ENCODE results near the gene FUT2.

FUT2 gene

GRCh38 chr19:48728911-48729664 is 33.3 kb downstream of the FUT2 start:
- DNase-seq (ENCODE audit: low spot score): no peak

- no peak for DNase-seq (ENCODE audit: low spot score)
Measured at GRCh38 chr19:48731452-48731851, 35.7 kb downstream of the FUT2 start.

- DNase-seq (ENCODE audit: low spot score): no peak
Measured at GRCh38 chr19:48734625-48735024, 38.9 kb downstream of the FUT2 start.

- no peak for DNase-seq (ENCODE audit: low spot score)
Measured at GRCh38 chr19:48735031-48735615, 39.4 kb downstream of the FUT2 start.

DNA sequence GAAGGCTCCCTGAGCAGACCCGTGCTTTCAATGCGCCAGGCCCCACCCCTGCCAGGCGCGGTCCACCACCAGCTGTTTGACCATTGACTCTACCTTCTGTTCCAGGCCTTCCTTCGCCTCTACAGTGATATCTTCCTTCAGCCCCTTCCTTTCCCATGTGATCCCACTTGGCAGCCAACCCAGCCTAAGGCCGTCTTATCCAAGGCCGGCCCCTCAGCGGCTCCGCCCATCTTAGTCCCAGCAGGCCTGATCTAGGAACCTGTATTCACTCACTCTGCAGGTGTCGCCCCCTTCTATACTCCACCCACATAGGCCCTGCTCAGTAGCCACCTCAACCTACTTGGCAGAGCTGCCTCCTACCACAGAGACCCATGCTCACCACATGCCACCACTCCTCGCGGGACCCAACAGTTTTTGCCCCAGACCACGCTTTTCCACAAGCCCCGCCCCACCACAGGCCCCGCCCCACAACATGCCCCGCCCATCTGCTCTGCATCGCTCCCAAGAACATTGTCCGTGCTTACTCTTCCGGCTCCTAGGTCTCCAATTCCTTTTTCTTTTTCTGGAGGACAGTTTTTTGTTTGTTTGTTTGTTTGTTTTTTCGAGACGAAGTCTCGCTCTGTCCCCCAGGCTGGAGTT is 41.7 kb downstream of the FUT2 start:
- no peak for DNase-seq (ENCODE audit: low spot score)

GRCh38 chr19:48738557-48739403 is 43.0 kb downstream of the FUT2 start:
- peak; percentile 93 for DNase-seq (ENCODE audit: low spot score)

DNA sequence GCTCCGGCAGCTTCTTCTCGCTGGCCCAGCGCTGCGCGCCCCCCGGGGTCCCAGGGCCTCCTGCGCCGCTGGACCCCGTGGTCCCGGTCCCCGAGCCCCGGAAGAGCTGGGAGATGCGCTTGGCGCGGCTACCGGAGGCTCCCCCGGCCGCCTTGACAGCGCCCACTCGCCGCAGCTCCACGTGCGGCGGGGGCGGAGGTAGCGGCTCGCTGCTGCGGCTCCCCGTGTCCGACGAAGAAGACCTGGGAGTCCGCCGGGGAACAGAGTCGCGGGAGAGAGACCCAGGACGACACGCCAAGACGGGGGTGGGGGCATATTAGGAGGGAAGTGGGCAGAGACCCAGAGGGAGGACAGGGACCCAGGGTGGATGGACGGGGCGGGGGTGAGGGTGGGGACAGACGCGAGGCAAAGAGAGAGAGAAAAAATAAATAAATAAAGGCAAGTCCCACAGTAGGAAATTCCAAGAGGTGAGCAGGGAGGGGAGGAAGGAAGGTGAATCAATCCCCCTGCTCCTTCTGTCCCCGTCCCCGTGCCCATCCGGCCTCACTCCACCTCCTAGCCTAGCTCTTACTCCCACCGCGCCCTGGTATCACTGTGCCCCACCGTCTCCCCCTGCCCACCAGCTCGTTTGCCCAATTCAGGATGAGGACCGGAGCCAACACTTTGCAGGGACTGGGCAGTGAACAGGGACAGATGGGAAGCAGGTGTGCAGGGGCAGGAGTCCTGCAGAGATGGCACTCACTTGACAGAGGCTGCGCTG is 43.8 kb downstream of the FUT2 start:
- DNase-seq (ENCODE audit: low spot score): no peak

GRCh38 chr19:48740164-48740972 is 44.6 kb downstream of the FUT2 start, which contains the start of gene RASIP1:
TSS of gene RASIP1 (minus strand) at chr19:48740610. CDS start at chr19:48740282, 328 bp downstream.
- no peak for DNase-seq (ENCODE audit: low spot score)

DNA sequence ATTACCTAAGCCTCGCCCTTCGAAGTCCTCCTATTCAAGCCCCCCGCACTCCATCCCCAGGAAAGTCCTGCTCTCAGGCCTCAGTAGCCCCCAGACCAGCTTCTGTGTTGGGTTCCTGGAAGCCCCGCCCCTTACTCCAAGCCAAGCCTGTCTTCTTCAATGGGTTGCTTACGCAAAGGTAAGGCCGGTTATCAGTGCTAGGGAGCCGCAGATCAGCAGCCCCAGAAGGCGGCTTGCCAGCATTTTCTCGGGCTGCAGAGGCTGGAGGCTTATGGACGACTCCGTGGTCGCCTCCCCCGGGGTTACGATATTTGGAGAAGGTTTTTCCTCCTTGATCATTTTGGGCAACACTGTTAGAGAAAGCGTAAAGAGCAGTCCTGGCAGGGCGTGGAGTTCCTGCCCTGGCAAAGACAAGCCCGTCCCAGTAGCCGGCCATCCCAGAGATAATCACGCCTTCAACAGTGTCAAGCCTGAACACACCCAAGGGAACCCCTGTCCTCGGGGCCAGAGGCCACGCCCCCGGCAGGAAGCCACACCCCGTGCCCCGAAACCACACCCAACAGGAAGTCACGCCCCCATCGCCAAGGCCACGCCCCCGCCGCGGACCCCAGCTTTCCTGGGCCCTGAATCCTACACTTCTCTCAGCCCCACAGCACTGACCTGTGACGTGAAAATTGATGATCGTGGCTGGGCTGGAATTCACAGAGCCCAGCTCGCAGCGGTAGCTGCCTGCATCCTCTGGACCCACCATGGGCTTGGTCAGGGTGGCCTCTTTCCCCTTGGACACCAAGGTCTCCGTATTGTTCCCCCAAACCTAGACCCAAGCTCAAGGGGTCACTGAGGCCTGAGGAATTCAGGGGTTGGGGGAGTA is 45.6 kb downstream of the FUT2 start:
- DNase-seq (ENCODE audit: low spot score): peak; percentile 42

DNA sequence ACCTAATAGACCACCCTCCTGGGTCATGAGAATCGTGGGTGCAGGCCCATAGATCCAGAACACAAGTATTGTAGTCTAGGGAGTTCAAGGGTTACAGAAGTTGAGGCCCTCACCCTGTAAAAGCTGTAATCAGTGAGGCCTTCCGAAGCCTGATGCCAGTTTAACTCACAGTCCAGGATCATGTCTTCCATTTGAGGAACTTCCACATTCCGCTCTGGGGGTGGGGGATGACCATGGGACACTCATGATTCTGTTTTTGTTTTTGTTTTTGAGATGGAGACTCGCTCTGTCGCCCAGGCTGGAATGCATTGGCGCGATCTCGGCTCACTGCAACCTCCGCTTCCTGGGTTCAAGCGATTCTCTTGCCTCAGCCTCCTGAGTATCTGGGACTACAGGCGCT is 46.3 kb downstream of the FUT2 start:
- no peak for DNase-seq (ENCODE audit: low spot score)

GRCh38 chr19:48745208-48745995 is 49.6 kb downstream of the FUT2 start:
- DNase-seq (ENCODE audit: low spot score): peak; percentile 78

GRCh38 chr19:48746110-48746509 is 50.3 kb downstream of the FUT2 start:
- no peak for DNase-seq (ENCODE audit: low spot score)

GRCh38 chr19:48746738-48747575 is 51.2 kb downstream of the FUT2 start, which contains the start of gene IZUMO1:
TSS of gene IZUMO1 (minus strand) at chr19:48746909. CDS start at chr19:48745859, 1,050 bp downstream.
- DNase-seq (ENCODE audit: low spot score): peak; percentile 87

GRCh38 chr19:48749571-48750198 is 53.9 kb downstream of the FUT2 start:
- no peak for DNase-seq (ENCODE audit: low spot score)

GRCh38 chr19:48750351-48750750 is 54.6 kb downstream of the FUT2 start:
- no peak for DNase-seq (ENCODE audit: low spot score)

DNA sequence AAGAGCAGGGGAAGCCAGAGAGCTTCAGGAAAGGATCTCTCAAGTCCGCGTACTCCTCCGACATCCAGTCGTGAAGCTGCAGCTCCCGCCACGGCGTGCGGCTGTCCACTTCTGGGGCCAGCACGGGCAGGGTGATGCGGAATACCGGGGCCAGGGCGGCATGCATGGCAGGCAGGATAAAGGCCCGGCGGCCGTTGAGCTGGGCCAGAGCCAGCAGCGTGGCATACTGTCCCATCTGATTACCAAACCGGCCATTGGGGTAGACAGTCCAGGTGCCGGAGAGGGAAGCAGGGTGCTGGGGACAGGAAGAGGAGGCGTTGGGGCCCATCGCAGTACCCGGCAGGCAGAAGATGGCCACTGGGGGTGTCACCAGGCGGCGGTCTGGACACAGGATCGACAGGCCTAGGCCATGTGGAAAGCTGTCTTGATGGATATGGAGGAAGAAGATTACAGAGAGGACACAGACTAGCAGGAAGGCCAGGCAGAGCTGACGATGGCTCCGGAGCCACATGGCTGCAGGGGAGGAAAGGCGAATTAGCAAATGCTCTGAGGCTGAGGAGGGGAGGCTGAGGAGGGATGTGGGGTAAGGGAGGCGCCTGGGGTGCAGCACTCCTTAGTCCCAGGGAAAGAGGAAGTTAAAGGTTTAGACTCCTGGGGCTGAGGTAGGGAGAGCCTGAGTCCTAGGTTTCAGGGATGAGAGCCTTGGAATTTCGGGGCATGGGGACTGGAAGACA is 55.2 kb downstream of the FUT2 start:
- DNase-seq (ENCODE audit: low spot score): no peak

Measured in GM03348 (cell line).